Thoracic aorta (tissue), 2 donors: Measurements from ENCODE around the gene PML. TPM values are rescaled to one million over a fixed set of nuclear protein-coding genes. Genes with fewer than 3 reads are reported as not detected.
"Not testable (repeated sequence)": the region's sequence is repeated elsewhere in the genome, so short reads cannot be mapped to it uniquely, and the experiment has no call there.

Experiments used
- ATAC-seq: fragments of 150-250 bp; one replicate; pipeline ENCODE4 v1.8.0; 2017; ENCODE audit warnings: low read depth; ENCODE audit not compliant: insufficient number of reproducible peaks, low FRiP score
- DNase-seq: peaks from one replicate; pipeline ENCODE4 v3.0.0-alpha.2; 2020; ENCODE audit warnings: low spot score
- H3K27ac ChIP-seq, 2 donors: fragments of 200-600 bp; sonication (generic); 1 replicate in 1 of 2; 2 replicates in 1 of 2; pipeline ENCODE4 v1.5.1; 2016; ENCODE audit warnings: mild to moderate bottlenecking in 2 of 2, moderate library complexity in 2 of 2
- H3K27me3 ChIP-seq: fragments of 200-600 bp; sonication (generic); replicated peaks from 2 replicates; pipeline ENCODE4 v1.6.0; 2016; ENCODE audit warnings: mild to moderate bottlenecking; ENCODE audit not compliant: insufficient read depth
- H3K36me3 ChIP-seq: fragments of 200-600 bp; sonication (generic); one replicate; pipeline ENCODE4 v1.5.1; 2016
- H3K4me1 ChIP-seq, 2 donors: fragments of 200-600 bp; sonication (generic); 1 replicate in 1 of 2; 2 replicates in 1 of 2; pipeline versions ENCODE4 v1.5.1 to v1.6.0; 2016; ENCODE audit warnings: low read depth in 2 of 2, mild to moderate bottlenecking in 1 of 2; ENCODE audit not compliant: control insufficient read depth in 1 of 2
- H3K4me3 ChIP-seq: fragments of 200-600 bp; sonication (generic); 2 replicates; pipeline ENCODE4 v1.5.1; 2016; ENCODE audit warnings: mild to moderate bottlenecking
- H3K9me3 ChIP-seq: fragments of 200-600 bp; sonication (generic); 2 replicates; pipeline ENCODE4 v1.5.1; 2016
- total RNA-seq, 2 donors: library from RNA; depleted of rRNA; stranded (reverse); fragments of >200 nt; gene quantifications; one replicate each; pipeline versions ENCODE4 v1.1.0 to v1.2.3, GENCODE V29; 2016
- TF ChIP-seq, protein P1 (sequence below): fragments of 200-600 bp; sonication (generic); IDR thresholded peaks from one replicate; pipeline ENCODE4 v1.5.1; 2019; ENCODE audit warnings: antibody characterized with exemption

The PML gene
- total RNA-seq, 2 donors from 2014 or later, result 77.2 to 138 TPM

DNA sequence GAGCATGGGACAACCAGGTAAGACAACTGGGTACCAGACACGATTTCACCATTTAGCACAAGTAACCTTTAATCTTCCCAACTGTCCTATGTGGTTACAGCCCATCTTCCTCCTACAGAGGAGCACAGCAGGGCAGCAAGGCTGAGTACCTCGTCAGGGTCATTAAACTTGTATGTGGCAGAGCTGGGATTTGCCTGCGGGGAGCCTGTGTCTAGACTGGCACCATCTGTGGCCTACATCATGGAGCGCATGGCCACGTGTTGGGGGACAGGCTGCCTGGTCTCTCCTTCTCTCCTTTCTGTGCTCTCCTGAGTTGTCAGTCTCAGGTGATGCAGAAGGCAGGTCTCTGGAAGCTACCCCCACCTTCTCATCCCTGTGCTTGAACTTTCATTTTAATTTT, 55.6 kb downstream of the PML start:
- peak overlapping the region; percentile 88 to 96 for H3K27ac ChIP-seq
- H3K4me1 ChIP-seq, result peaks cover 37 to 60% of the 10 kb centered on the region in 2 donors
- no peaks in the 10 kb centered on the region for H3K9me3 ChIP-seq
- DNase-seq (no peak), ATAC-seq (no peak)
- H3K4me3 ChIP-seq, result no peak overlapping the region
- TF ChIP-seq, protein P1, sequence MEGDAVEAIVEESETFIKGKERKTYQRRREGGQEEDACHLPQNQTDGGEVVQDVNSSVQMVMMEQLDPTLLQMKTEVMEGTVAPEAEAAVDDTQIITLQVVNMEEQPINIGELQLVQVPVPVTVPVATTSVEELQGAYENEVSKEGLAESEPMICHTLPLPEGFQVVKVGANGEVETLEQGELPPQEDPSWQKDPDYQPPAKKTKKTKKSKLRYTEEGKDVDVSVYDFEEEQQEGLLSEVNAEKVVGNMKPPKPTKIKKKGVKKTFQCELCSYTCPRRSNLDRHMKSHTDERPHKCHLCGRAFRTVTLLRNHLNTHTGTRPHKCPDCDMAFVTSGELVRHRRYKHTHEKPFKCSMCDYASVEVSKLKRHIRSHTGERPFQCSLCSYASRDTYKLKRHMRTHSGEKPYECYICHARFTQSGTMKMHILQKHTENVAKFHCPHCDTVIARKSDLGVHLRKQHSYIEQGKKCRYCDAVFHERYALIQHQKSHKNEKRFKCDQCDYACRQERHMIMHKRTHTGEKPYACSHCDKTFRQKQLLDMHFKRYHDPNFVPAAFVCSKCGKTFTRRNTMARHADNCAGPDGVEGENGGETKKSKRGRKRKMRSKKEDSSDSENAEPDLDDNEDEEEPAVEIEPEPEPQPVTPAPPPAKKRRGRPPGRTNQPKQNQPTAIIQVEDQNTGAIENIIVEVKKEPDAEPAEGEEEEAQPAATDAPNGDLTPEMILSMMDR, result no peak
- H3K27me3 ChIP-seq, result no peaks in the 10 kb centered on the region
- no peaks in the 10 kb centered on the region for H3K36me3 ChIP-seq

DNA sequence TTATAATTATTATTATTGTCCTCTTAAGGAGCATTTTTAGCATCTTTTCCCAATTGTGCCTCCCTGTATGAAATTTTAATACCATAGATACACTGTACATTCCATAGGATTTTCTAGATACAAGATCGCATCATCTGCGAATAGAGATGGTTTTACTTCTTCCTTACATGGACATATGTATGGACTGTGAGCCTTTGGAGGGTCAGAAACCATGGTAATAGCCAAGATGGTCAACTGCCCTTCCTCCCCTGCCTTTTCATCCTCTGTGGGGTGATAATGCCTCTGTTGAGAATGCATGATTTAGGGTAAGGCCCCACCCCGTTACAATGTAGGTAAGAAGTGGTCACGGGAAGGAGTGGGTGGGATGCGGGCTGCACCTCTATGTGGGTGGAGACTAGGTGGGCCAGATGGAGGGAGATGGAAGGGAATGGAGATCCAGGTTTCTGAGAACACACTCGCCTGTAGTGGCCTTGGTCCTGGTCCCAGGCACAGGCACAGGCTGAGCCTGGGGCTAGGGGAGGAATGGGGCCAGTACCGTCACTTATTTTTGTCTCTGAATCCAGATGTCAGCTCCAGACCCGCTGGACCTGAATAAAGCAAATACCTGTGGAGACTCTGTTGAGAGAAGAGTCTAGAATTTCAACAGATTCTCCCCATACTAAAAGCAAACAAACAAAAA, 56.2 kb downstream of the PML start:
- TF ChIP-seq, protein P1, result no peak
- DNase-seq (no peak), ATAC-seq (no peak)
- H3K4me1 ChIP-seq, result peaks cover 37 to 60% of the 10 kb centered on the region in 2 donors
- peak overlapping the region; percentile 51 for H3K4me3 ChIP-seq
- peak overlapping the region; percentile 88 to 96 for H3K27ac ChIP-seq
- H3K27me3 ChIP-seq, result no peaks in the 10 kb centered on the region
- no peaks in the 10 kb centered on the region for H3K9me3 ChIP-seq
- H3K36me3 ChIP-seq, result no peaks in the 10 kb centered on the region

DNA sequence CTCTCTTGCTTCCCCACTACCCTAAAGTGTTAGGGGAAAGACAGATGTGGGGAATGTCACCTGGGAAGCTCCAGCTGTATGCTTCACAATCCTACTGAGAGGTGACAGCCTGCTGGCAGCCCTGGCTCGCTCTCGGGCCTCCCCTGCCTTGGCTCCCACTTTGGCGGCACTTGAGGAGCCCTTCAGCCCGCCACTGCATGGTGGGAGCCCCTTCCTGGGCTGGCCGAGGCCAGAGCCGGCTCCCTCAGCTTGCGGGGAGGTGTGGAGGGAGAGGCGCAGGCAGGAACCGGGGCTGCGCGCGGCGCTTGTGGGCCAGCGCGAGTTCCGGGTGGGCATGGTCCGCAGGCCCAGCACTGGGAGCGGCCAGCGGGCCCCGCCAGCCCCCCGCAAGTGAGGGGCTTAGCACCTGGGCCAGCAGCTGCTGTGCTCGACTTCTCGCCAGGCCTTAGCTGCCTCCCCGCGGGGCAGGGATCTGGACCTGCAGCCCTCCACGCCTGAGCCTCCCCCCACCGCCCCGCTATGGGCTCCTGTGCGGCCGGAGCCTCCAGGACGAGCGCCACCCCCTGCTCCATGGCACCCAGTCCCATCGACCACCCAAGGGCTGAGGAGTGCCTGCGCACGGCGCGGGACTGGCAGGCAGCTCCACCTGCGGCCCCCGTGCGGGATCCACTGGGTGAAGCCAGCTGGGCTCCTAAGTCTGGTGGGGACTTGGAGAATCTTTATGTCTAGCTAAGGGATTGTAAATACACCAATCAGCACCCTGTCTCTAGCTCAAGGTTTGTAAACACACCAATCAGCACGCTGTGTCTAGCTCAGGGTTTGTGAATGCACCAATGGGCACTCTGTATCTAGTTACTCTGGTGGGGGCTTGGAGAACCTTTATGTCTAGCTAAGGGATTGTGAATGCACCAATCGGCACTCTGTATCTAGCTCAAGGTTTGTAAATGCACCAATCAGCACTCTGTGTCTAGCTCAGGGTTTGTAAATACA, 58.0 kb downstream of the PML start:
- H3K9me3 ChIP-seq, DNase-seq, H3K4me3 ChIP-seq, ATAC-seq, H3K27me3 ChIP-seq, H3K36me3 ChIP-seq: not testable (repeated sequence)
- Histone ChIP-seq H3K27ac (peak overlapping the region; percentile 88 to 96), H3K4me1 (peaks cover 37 to 60% of the 10 kb centered on the region in 2 donors)

DNA sequence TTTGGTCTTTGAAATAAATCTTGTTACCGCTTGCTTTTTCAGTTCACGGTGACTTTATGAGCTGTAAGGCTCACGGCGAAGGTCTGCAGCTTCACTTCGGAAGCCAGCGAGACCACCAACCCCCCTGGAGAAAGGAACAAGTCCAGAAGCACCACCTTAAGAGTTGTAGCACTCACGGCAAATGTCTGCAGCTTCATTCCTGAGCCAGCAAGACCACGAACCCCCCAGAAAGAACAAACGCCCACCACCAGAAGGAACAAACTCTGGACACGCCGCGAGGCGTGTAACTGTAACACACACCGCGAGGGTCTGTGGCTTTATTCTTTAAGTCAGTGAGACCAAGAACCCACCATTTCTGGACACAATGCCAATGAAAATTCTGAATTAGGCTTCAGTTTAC, 59.0 kb downstream of the PML start:
- DNase-seq (no peak), ATAC-seq (no peak)
- H3K27ac ChIP-seq, result peak overlapping the region; percentile 33 to 71
- H3K36me3 ChIP-seq, result no peaks in the 10 kb centered on the region
- TF ChIP-seq, protein P1, result no peak
- H3K9me3 ChIP-seq, result no peaks in the 10 kb centered on the region
- peaks cover 31 to 54% of the 10 kb centered on the region in 2 donors for H3K4me1 ChIP-seq
- H3K4me3 ChIP-seq, result peak overlapping the region; percentile 18
- H3K27me3 ChIP-seq, result no peaks in the 10 kb centered on the region

DNA sequence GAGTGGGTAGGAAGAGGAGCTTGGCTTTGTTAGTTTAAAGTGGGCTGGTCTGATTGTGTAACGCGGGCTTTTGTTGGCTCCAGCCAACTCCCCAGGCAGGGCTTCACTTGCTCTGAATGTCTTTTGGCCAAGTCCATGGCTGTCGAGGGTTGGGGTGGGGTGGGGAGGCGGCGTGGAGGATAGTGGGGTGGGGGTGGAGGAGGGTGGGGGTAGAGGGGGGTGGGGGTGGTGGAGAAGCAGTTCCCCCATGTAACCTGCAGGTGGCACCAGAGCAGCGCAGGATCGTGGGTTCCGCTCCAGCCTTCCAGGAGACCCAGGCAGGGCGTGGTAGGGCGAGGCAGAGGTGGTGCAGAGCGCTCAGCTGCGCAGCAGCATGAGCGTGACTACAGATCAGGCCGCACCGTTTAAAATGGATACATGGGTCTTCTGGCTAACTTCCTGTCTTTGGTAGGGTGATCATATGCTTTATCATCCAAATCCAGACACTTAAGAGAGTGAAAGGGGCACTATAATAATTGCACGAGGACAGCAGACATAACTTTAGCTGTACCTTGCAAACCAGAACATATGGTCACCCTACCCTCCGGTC, 59.5 kb downstream of the PML start:
- Histone ChIP-seq H3K9me3 (no peaks in the 10 kb centered on the region), H3K36me3 (no peaks in the 10 kb centered on the region), H3K27ac (peak overlapping the region; percentile 33 to 71), H3K4me3 (peak overlapping the region; percentile 61), H3K4me1 (peaks cover 31 to 49% of the 10 kb centered on the region in 2 donors), H3K27me3 (no peaks in the 10 kb centered on the region)
- ATAC-seq (peak; percentile 55), DNase-seq (no peak)
- TF ChIP-seq, protein P1, result peak; percentile 85
